Sigmoid colon (tissue), 7 donors: ENCODE results near the gene HOXB13. TPM values are rescaled to one million over a fixed set of nuclear protein-coding genes. Genes with fewer than 3 reads are reported as not detected.

Source experiments
- DNase-seq: peaks from one replicate; pipeline ENCODE4 v3.0.0-alpha.2; 2019
- H3K27ac ChIP-seq, 4 donors: fragments of 200-600 bp; sonication (generic); one replicate each; pipeline ENCODE4 v1.5.1; 2016 to 2019; ENCODE audit warnings: mild to moderate bottlenecking in 1 of 4
- H3K27me3 ChIP-seq, 3 donors: fragments of 200-600 bp; sonication (generic); one replicate each; pipeline ENCODE4 v1.5.1; 2019; ENCODE audit warnings: mild to moderate bottlenecking in 1 of 3
- H3K36me3 ChIP-seq, 4 donors: fragments of 200-600 bp; sonication (generic); one replicate each; pipeline ENCODE4 v1.5.1; 2016 to 2019
- H3K4me1 ChIP-seq, 4 donors: fragments of 200-600 bp; sonication (generic); one replicate each; pipeline ENCODE4 v1.5.1; 2017 to 2019
- H3K4me3 ChIP-seq, 4 donors: fragments of 200-600 bp; sonication (generic); one replicate each; pipeline ENCODE4 v1.5.1; 2017 to 2019; ENCODE audit warnings: mild to moderate bottlenecking in 2 of 4, moderate library complexity in 1 of 4
- H3K9me3 ChIP-seq, 4 donors: fragments of 200-600 bp in 3 of 4; sonication (generic) in 3 of 4; one replicate each; pipeline versions ENCODE4 v1.5.1 to v1.6.1; 2013 to 2019
- EP300 ChIP-seq, 4 donors: sonication (generic); formaldehyde crosslinking; IDR thresholded peaks; one replicate each; pipeline ENCODE4 v1.6.1; 2017; ENCODE audit warnings: antibody characterized with exemption in 4 of 4
- POLR2A ChIP-seq, 2 donors: fragments of 450-650 bp; IDR thresholded peaks; one replicate each; pipeline ENCODE4 v1.6.1; 2016; ENCODE audit warnings: antibody characterized with exemption in 2 of 2, mild to moderate bottlenecking in 2 of 2, moderate library complexity in 2 of 2
- POLR2AphosphoS5 ChIP-seq, 4 donors: sonication (generic); formaldehyde crosslinking; IDR thresholded peaks; one replicate each; pipeline ENCODE4 v1.6.1; 2017; ENCODE audit warnings: antibody characterized with exemption in 4 of 4
- WGBS, 2 donors: extraction: QIAGEN DNeasy Blood & Tissue Kit; methylation state at CpG; one replicate each; pipeline ENCODE4 v1.1.7; 2013; 5-methylcytosine and 5-hydroxymethylcytosine counted together
- intact Hi-C: fragments of 100-400 bp; cut with DNase I; formaldehyde crosslinking; loops from one replicate; pipeline ENCODE4 v1.15.1; 2023
- polyA plus RNA-seq, 3 donors: library from polyadenylated mRNA; stranded (reverse); fragments of 200-250 nt; gene quantifications; one replicate each; pipeline ENCODE4 v1.2.3, GENCODE V29; 2013
- total RNA-seq, 4 donors: library from RNA; depleted of rRNA; stranded (reverse); fragments of >200 nt; gene quantifications; one replicate each; pipeline ENCODE4 v1.1.0, GENCODE V29; 2016
- TF ChIP-seq, protein P1 (sequence below), 4 experiments: fragments of 450-650 bp in 3 of 4; fragments of 200-600 bp in 1 of 4; IDR thresholded peaks; one replicate each; pipeline ENCODE4 v1.5.1; 2016 to 2019; ENCODE audit warnings: antibody characterized with exemption in 4 of 4, mild to moderate bottlenecking in 3 of 4, moderate library complexity in 2 of 4
- donor health status: healthy with polysubstance abuse.
- donor health status: Bipolar disorder and iron deficiency.
- donor health status: healthy.

The HOXB13 gene
- total and polyA plus RNA-seq, 7 donors = 0.36 to 49.2 (median 1.5) TPM

DNA sequence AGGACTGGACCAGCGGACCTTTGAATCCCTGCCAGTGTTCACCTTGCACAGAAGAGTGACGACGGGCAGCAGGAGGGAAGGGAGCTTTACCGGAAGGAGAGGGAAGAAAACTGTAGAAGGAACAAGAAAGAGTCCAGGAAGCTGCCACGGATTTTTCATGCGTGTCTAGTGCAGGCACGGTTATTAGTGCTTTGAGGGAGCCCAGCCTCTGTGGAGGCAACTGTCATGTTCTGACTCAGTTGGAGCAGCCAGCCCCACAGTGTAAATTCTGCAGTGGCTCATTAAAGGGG, 6.5 kb upstream of the HOXB13 start:
- Histone ChIP-seq H3K36me3 (no peaks in the 10 kb centered on the region), H3K9me3 (no peaks in the 10 kb centered on the region), H3K4me1 (peaks cover 0 to 10% (median 7%) of the 10 kb centered on the region in 4 donors), H3K27me3 (peaks cover 64 to 100% (median 96%) of the 10 kb centered on the region in 3 donors), H3K27ac (no peak overlapping the region), H3K4me3 (no peak overlapping the region)
- DNase-seq = peak; percentile 17
- 26 to 63% methylated on average over 7 of the region's 7 CpGs for WGBS, 2 donors
- TF ChIP-seq EP300 (IDR thresholded peaks at IDR 0.05) (no peak), POLR2AphosphoS5 (IDR thresholded peaks at IDR 0.05) (no peak), POLR2A (IDR thresholded peaks at IDR 0.05) (no peak)
- TF ChIP-seq, protein P1, sequence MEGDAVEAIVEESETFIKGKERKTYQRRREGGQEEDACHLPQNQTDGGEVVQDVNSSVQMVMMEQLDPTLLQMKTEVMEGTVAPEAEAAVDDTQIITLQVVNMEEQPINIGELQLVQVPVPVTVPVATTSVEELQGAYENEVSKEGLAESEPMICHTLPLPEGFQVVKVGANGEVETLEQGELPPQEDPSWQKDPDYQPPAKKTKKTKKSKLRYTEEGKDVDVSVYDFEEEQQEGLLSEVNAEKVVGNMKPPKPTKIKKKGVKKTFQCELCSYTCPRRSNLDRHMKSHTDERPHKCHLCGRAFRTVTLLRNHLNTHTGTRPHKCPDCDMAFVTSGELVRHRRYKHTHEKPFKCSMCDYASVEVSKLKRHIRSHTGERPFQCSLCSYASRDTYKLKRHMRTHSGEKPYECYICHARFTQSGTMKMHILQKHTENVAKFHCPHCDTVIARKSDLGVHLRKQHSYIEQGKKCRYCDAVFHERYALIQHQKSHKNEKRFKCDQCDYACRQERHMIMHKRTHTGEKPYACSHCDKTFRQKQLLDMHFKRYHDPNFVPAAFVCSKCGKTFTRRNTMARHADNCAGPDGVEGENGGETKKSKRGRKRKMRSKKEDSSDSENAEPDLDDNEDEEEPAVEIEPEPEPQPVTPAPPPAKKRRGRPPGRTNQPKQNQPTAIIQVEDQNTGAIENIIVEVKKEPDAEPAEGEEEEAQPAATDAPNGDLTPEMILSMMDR (IDR thresholded peaks at IDR 0.05) = no peak
- intact Hi-C loops = no loop called here

- peak; percentile 46 for DNase-seq
- 33 to 74% methylated on average over 14 of the region's 14 CpGs for WGBS, 2 donors
- Histone ChIP-seq H3K4me1 (peaks cover 0 to 11% (median 8%) of the 10 kb centered on the region in 4 donors), H3K9me3 (no peaks in the 10 kb centered on the region), H3K36me3 (no peaks in the 10 kb centered on the region), H3K27me3 (peaks cover 66 to 100% (median 96%) of the 10 kb centered on the region in 3 donors), H3K27ac (no peak overlapping the region), H3K4me3 (no peak overlapping the region)
- intact Hi-C loops = no loop called here
- TF ChIP-seq POLR2A (IDR thresholded peaks at IDR 0.05) = no peak
- TF ChIP-seq POLR2AphosphoS5 (IDR thresholded peaks at IDR 0.05) = no peak
- TF ChIP-seq, protein P1 (IDR thresholded peaks at IDR 0.05) = no peak
- no peak for TF ChIP-seq EP300 (IDR thresholded peaks at IDR 0.05)
Observed at GRCh38 chr17:48734333-48735061, 5.9 kb upstream of the HOXB13 start.

- Histone ChIP-seq H3K36me3 (no peaks in the 10 kb centered on the region), H3K4me3 (no peak overlapping the region), H3K27me3 (peaks cover 66 to 100% (median 96%) of the 10 kb centered on the region in 3 donors), H3K27ac (no peak overlapping the region), H3K4me1 (peaks cover 0 to 18% (median 15%) of the 10 kb centered on the region in 4 donors), H3K9me3 (no peaks in the 10 kb centered on the region)
- WGBS, 2 donors = 29 to 78% methylated on average over 22 of the region's 22 CpGs
- no peak for TF ChIP-seq POLR2A (IDR thresholded peaks at IDR 0.05)
- no peak for TF ChIP-seq EP300 (IDR thresholded peaks at IDR 0.05)
- no peak for TF ChIP-seq POLR2AphosphoS5 (IDR thresholded peaks at IDR 0.05)
- TF ChIP-seq, protein P1 (IDR thresholded peaks at IDR 0.05) = no peak
- DNase-seq = no peak
- intact Hi-C loops = no loop called here
Observed at GRCh38 chr17:48733632-48734328, 5.2 kb upstream of the HOXB13 start.

- Histone ChIP-seq H3K4me3 (no peak overlapping the region), H3K27ac (no peak overlapping the region), H3K36me3 (no peaks in the 10 kb centered on the region), H3K4me1 (peaks cover 0 to 26% (median 23%) of the 10 kb centered on the region in 4 donors), H3K27me3 (peaks cover 66 to 100% (median 96%) of the 10 kb centered on the region in 3 donors), H3K9me3 (no peaks in the 10 kb centered on the region)
- intact Hi-C loops = no loop called here
- DNase-seq = peak; percentile 53
- 25 to 65% methylated on average over 50 of the region's 50 CpGs for WGBS, 2 donors
- TF ChIP-seq POLR2A (IDR thresholded peaks at IDR 0.05) (no peak), POLR2AphosphoS5 (IDR thresholded peaks at IDR 0.05) (no peak), EP300 (IDR thresholded peaks at IDR 0.05) (no peak)
- TF ChIP-seq, protein P1 (IDR thresholded peaks at IDR 0.05) = no peak
Observed at GRCh38 chr17:48732688-48733629, 4.4 kb upstream of the HOXB13 start.
